ENCODE results near the gene HDAC4. TPM values are rescaled to one million over a fixed set of nuclear protein-coding genes. Genes with fewer than 3 reads are reported as not detected.

HDAC4 gene
- total RNA-seq, 1 experiment from 2014 or later, result 61.5 TPM

DNA sequence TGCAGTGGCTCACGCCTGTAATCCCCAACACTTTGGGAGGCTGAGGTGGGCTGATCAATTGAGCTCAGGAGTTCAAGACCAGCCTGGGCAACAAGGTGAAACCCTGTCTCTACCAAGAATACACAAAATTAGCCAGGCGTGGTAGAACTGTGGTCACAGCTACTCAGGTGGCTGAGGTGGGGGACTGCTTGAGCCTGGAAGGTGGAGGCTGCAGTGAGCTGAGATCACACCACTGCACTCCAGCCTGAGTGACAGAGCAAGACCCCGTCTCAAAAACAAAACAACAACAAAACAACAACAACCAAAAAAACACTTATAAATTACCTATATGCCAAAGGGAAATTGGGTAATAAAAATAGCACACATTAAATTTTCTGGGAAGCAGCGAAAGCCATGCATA, 141.6 kb downstream of the HDAC4 start:
- peaks cover 15% of the 10 kb centered on the region for H3K4me1 ChIP-seq (replicated peaks; ENCODE audit: insufficient read depth)
- CTCF ChIA-PET, result no interaction called here
- DNase-seq, result no peak

GRCh38 chr2:239258248-239258647, 142.6 kb downstream of the HDAC4 start:
- H3F3A ChIP-seq (ENCODE audit: insufficient read depth, low read depth), result no peaks in the 10 kb centered on the region
- H4K20me1 ChIP-seq (ENCODE audit: insufficient read depth), result no peaks in the 10 kb centered on the region
- H3K4me2 ChIP-seq, result no peak overlapping the region
- H3K9me2 ChIP-seq (ENCODE audit: insufficient read depth), result no peaks in the 10 kb centered on the region
- peaks cover 14% of the 10 kb centered on the region for H3K4me1 ChIP-seq (replicated peaks; ENCODE audit: insufficient read depth)
- peaks cover 12% of the 10 kb centered on the region; the same call in 1 of the 2 replicates for H3K79me2 ChIP-seq (ENCODE audit: low read depth)
- no peak overlapping the region for H2AFZ ChIP-seq
- intact Hi-C loops (cut with micrococcal nuclease; ENCODE audit: unreplicated experiment), result no loop called here
- ChIA-PET POLR2A (ENCODE audit: unreplicated experiment) (no interaction called here), CTCF (no interaction called here)
- no peak for DNase-seq
- BruUV-seq (replicated peaks), result no TSS peak
- H3K27ac ChIP-seq, result peak overlapping the region; percentile 48; the same call in 1 of the 2 replicates
- H3K27me3 ChIP-seq (ENCODE audit: insufficient read depth, low read depth), result no peaks in the 10 kb centered on the region
- no peak overlapping the region for H3K4me3 ChIP-seq
- H3K9me3 ChIP-seq (ENCODE audit: insufficient read depth, low read depth), result no peaks in the 10 kb centered on the region; the same call in 1 of the 2 replicates
- no peak for TF ChIP-seq CTCF (conservative IDR thresholded peaks at IDR 0.05)
- TF ChIP-seq EZH2 (IDR thresholded peaks at IDR 0.05; ENCODE audit: low read depth), result no peak
- no peaks in the 10 kb centered on the region for H3K36me3 ChIP-seq (ENCODE audit: low read depth)

More for the DNA sequence above, 141.6 kb downstream of the HDAC4 start:
- no peak overlapping the region for H3K27ac ChIP-seq
- no peaks in the 10 kb centered on the region; the same call in 1 of the 2 replicates for H3K9me3 ChIP-seq (ENCODE audit: insufficient read depth, low read depth)
- no peaks in the 10 kb centered on the region for H3K36me3 ChIP-seq (ENCODE audit: low read depth)
- peaks cover 12% of the 10 kb centered on the region; the same call in 1 of the 2 replicates for H3K79me2 ChIP-seq (ENCODE audit: low read depth)
- H3K27me3 ChIP-seq (ENCODE audit: insufficient read depth, low read depth), result no peaks in the 10 kb centered on the region
- no peak for TF ChIP-seq CTCF (conservative IDR thresholded peaks at IDR 0.05)
- TF ChIP-seq EZH2 (IDR thresholded peaks at IDR 0.05; ENCODE audit: low read depth), result no peak
- POLR2A ChIA-PET (ENCODE audit: unreplicated experiment), result no interaction called here
- H3K4me3 ChIP-seq, result no peak overlapping the region
- no peaks in the 10 kb centered on the region for H4K20me1 ChIP-seq (ENCODE audit: insufficient read depth)
- H3K4me2 ChIP-seq, result no peak overlapping the region
- H3K9me2 ChIP-seq (ENCODE audit: insufficient read depth), result no peaks in the 10 kb centered on the region
- H2AFZ ChIP-seq, result no peak overlapping the region
- no TSS peak for BruUV-seq (replicated peaks)
- intact Hi-C loops (cut with micrococcal nuclease; ENCODE audit: unreplicated experiment), result no loop called here
- H3F3A ChIP-seq (ENCODE audit: insufficient read depth, low read depth), result no peaks in the 10 kb centered on the region

- Histone ChIP-seq H3K4me1 (replicated peaks; ENCODE audit: insufficient read depth) (peaks cover 14% of the 10 kb centered on the region), H3K4me2 (peak overlapping the region; percentile 61), H3K4me3 (no peak overlapping the region), H2AFZ (no peak overlapping the region), H3K27me3 (ENCODE audit: insufficient read depth, low read depth) (no peaks in the 10 kb centered on the region), H3K9me3 (ENCODE audit: insufficient read depth, low read depth) (no peaks in the 10 kb centered on the region; the same call in 1 of the 2 replicates), H3K9me2 (ENCODE audit: insufficient read depth) (no peaks in the 10 kb centered on the region), H3F3A (ENCODE audit: insufficient read depth, low read depth) (no peaks in the 10 kb centered on the region), H4K20me1 (ENCODE audit: insufficient read depth) (no peaks in the 10 kb centered on the region), H3K36me3 (ENCODE audit: low read depth) (no peaks in the 10 kb centered on the region), H3K27ac (peak overlapping the region; percentile 48), H3K79me2 (ENCODE audit: low read depth) (peaks cover 17% of the 10 kb centered on the region; the same call in 1 of the 2 replicates)
- DNase-seq, result peak in 1 of 2 experiments; percentile 49
- CTCF ChIA-PET, result no interaction called here
- intact Hi-C loops (cut with micrococcal nuclease; ENCODE audit: unreplicated experiment), result loop anchor here (1.0 kb wide), 1 partner anchor 10 kb away; no protein-coding TSS in a partner anchor
- TF ChIP-seq EZH2 (IDR thresholded peaks at IDR 0.05; ENCODE audit: low read depth) (no peak), CTCF (conservative IDR thresholded peaks at IDR 0.05) (no peak)
- no TSS peak for BruUV-seq (replicated peaks)
- POLR2A ChIA-PET (ENCODE audit: unreplicated experiment), result interaction anchor here (0.6 kb wide), 1 partner anchor 1131 kb away, joined by 20 read pairs; no protein-coding TSS in a partner anchor
These were observed 143.3 kb downstream of the HDAC4 start for GRCh38 chr2:239257511-239257937.
